NT2/D1 (cell line): ENCODE measurements around the gene SLIT3.

ENCODE experiments used
- DNase-seq: peaks from one replicate; pipeline ENCODE4 v3.0.0-alpha.2; 2011; ENCODE audit warnings: low read depth, low spot score
- H3K27me3 ChIP-seq: 2 replicates; pipeline ENCODE4 v1.6.0; 2011; ENCODE audit warnings: mild to moderate bottlenecking; ENCODE audit not compliant: insufficient read length, insufficient read depth
- H3K36me3 ChIP-seq: 2 replicates; pipeline ENCODE4 v1.6.1; 2011; ENCODE audit warnings: mild to moderate bottlenecking, low read length, mixed read lengths; ENCODE audit not compliant: insufficient read depth, insufficient read length
- H3K4me1 ChIP-seq: 2 replicates; pipeline ENCODE4 v1.5.1; 2011; ENCODE audit not compliant: insufficient read depth, insufficient read length
- H3K4me3 ChIP-seq: 2 replicates; pipeline ENCODE4 v1.5.1; 2011; ENCODE audit warnings: low read depth; ENCODE audit not compliant: insufficient read length
- H3K9ac ChIP-seq: 2 replicates; pipeline ENCODE4 v1.6.0; 2011; ENCODE audit warnings: low read depth; ENCODE audit not compliant: insufficient read length
- H3K9me3 ChIP-seq: 2 replicates; pipeline ENCODE4 v1.5.1; 2011; ENCODE audit warnings: mild to moderate bottlenecking, low read length; ENCODE audit not compliant: insufficient read depth
- SUZ12 ChIP-seq: IDR thresholded peaks from 2 replicates; pipeline ENCODE4 v1.6.1; 2011; ENCODE audit not compliant: insufficient read length, insufficient read depth; ENCODE audit errors: extremely low read depth
- YY1 ChIP-seq: IDR thresholded peaks from 2 replicates; pipeline ENCODE4 v1.6.1; 2011; ENCODE audit not compliant: insufficient read length, insufficient read depth
- ZNF274 ChIP-seq: IDR thresholded peaks from 2 replicates; pipeline ENCODE4 v1.6.1; 2011; ENCODE audit warnings: mild to moderate bottlenecking, low read depth, low read length

The SLIT3 gene

DNA sequence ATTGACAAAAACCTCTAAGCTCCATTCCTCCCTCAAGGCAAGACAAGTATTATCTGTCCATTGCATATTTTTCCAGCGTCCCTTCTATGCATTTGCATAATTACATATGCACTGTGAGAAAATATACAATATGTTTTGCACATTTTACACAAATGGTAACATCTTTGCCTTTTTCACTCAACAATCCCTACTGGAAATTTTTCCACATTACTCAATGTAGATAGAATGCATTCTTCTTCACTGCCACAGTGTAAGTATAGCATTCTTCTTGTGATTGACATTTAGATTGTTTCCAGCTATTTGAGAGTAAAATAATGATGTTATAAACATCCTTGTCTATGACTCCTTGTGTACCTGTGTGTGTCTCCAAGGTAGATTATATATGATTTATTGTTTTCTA, 205.0 kb downstream of the SLIT3 start:
- H3K9ac ChIP-seq: no peak overlapping the region
- peaks cover 6% of the 10 kb centered on the region for H3K4me1 ChIP-seq
- no peaks in the 10 kb centered on the region for H3K27me3 ChIP-seq
- no peaks in the 10 kb centered on the region for H3K9me3 ChIP-seq
- no peak overlapping the region for H3K4me3 ChIP-seq
- DNase-seq: no peak
- TF ChIP-seq SUZ12 (no peak), YY1 (no peak), ZNF274 (no peak)
- H3K36me3 ChIP-seq: no peaks in the 10 kb centered on the region

DNA sequence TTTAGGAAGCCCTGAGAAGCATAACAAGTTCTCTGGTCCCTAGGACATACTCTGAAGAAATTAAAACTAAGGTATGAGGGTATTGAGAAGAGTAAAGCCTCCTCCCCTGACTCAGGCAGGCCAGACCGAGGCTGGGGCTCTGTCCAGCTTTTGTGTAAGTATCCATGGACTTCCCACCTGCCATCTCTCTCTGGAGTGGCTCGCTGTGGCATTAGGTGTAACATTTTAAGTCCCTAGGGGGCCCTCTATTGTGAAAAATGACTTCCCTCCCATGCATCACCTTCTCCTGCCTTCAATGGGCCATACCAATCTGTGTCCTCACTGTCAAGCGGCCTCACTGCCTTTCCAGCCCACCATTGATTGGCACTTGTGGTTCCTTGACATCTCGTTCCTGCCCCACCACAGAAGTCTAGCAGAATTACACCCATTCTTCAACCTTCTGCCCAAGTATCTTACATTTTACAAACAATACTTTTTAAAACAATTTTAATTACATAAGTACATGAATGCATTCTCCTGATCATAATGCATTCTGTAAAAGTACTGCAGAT, 205.5 kb downstream of the SLIT3 start:
- Histone ChIP-seq H3K9ac (no peak overlapping the region), H3K4me3 (no peak overlapping the region), H3K9me3 (no peaks in the 10 kb centered on the region), H3K4me1 (peaks cover 6% of the 10 kb centered on the region), H3K27me3 (no peaks in the 10 kb centered on the region), H3K36me3 (no peaks in the 10 kb centered on the region)
- TF ChIP-seq ZNF274: no peak
- no peak for DNase-seq

DNA sequence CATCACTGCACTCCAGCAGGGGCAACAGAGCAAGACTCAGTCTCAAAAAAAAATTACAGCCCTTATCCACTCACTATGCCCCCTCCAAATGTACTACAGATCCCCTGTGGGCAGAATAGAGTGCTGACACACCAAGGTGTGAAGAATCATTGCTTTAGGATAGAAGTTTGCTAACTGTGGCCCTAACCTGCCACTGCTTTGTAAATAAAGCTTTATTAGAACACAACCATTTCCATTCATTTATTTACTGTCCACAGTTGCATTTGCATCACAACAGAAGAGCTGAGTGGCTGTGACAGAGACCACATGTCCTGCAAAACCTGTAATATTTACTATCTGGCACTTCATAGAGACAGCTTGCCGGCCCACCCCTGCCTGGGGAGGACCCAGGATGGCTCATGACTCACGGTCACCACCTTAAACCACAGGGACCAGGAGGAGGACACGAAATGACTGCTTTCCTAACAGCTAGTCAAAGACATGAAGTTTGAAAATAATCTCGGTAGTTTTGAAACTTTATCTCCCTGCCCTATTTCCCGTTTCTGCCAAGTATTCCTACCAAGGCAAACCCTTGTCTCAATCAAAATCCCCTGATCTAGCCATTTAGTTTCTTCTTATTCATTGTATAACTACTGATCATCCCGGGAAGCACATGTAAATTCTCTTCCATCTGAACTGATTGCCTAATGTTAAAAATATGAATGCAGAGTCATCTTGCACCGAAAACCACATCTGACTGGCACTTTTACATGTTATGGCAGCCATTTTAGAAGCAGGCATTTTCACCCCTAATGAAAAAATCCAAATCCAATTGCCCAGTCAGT, 206.1 kb downstream of the SLIT3 start:
- Histone ChIP-seq H3K36me3 (no peaks in the 10 kb centered on the region), H3K4me1 (no peaks in the 10 kb centered on the region), H3K9ac (no peak overlapping the region), H3K4me3 (no peak overlapping the region), H3K9me3 (no peaks in the 10 kb centered on the region; the same call in 1 of the 2 replicates), H3K27me3 (no peaks in the 10 kb centered on the region)
- no peak for DNase-seq
- TF ChIP-seq SUZ12 (no peak), YY1 (no peak), ZNF274 (no peak)

DNA sequence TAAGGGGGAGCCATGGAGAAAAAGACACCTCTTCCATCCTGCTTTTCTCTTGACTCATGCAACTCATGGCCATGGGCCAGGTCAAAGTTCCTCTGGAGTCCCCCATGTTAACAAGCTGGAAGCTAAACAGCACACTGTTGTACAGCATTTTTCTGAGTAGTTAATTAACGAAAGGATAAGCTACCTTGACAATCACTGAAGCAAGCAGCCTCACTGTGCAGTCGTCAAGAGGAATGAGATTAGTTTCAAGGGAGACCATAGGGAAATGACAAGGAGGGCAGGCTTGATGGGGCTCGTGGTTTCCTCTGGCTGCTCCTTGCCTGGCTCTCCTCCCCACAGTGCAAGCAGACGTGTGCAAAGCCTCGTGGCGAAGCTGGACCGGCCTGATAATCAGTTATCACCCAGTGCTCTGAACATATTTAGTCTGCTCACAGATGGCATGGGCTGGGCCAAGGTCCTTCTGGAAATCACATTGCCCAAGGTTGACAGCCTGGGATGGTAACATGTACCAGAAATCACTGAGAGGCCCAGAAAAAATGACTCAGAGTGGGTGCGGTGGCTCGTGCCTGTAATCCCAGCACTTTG, 209.5 kb downstream of the SLIT3 start:
- TF ChIP-seq SUZ12: no peak
- TF ChIP-seq ZNF274: no peak
- no peak for TF ChIP-seq YY1
- no peaks in the 10 kb centered on the region for H3K36me3 ChIP-seq
- H3K9me3 ChIP-seq: no peaks in the 10 kb centered on the region; the same call in 1 of the 2 replicates
- no peaks in the 10 kb centered on the region for H3K4me1 ChIP-seq
- no peaks in the 10 kb centered on the region for H3K27me3 ChIP-seq
- H3K9ac ChIP-seq: no peak overlapping the region
- DNase-seq: no peak
- no peak overlapping the region for H3K4me3 ChIP-seq

DNA sequence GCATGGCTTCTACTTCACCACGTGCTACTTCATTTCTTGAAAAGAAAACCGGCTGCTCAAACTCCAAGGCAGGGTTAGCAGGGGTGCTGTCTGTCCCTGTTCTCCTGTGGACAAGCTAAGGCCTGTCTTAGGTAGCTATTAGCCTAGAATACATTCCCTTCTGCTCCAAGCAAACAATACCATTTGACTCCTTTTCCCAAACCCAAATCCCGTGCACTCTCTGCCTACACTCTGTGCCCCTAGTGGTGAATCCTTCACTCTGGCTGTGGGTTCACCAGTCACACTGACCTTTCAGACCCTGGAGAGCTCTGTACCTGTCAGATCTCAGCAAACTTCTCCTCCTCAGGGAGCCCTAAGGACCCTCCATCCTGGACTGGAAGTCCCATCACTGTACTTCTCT, 211.6 kb downstream of the SLIT3 start:
- no peaks in the 10 kb centered on the region for H3K36me3 ChIP-seq
- H3K4me1 ChIP-seq: no peaks in the 10 kb centered on the region
- no peak overlapping the region for H3K9ac ChIP-seq
- no peak for DNase-seq
- H3K4me3 ChIP-seq: no peak overlapping the region
- no peak for TF ChIP-seq ZNF274
- no peak for TF ChIP-seq SUZ12
- no peaks in the 10 kb centered on the region for H3K27me3 ChIP-seq
- H3K9me3 ChIP-seq: no peaks in the 10 kb centered on the region; the same call in 1 of the 2 replicates

DNA sequence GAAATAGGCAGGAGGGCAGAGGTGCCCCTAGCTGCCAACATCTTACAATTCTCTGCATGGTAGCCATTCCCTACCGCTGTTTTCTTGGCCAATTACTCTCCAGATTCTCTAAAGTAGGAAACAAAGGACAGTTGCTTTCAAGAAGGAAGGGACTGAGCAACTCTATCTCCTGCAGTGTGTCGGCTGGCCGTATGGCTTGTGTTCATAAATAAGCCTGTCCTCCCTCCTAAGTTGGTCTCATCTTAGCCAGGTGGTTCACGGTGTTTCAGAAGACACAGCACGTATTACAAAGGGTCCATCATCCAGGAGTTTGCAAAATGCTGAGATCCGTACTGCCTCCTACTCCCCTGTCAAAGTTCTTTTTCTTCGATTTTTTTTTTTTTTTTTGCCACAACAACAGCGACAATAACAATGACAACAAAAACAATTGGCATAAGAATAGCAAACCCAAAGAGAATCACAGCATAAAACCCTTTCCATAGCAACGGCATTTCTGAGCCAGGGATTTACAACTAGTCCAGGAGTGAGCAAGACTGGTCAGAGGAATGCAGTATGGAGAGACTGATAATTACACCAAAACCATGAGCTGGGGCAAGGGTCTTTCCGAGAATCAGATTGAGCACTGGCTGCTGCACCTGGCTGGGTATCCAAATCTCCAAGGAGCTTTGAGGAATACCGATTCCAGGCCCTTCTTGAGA, 212.8 kb downstream of the SLIT3 start:
- H3K9me3 ChIP-seq: no peaks in the 10 kb centered on the region; the same call in 1 of the 2 replicates
- H3K9ac ChIP-seq: no peak overlapping the region
- no peaks in the 10 kb centered on the region for H3K4me1 ChIP-seq
- no peak for DNase-seq
- no peaks in the 10 kb centered on the region for H3K27me3 ChIP-seq
- TF ChIP-seq YY1 (no peak), SUZ12 (no peak), ZNF274 (no peak)
- no peaks in the 10 kb centered on the region for H3K36me3 ChIP-seq
- no peak overlapping the region for H3K4me3 ChIP-seq

DNA sequence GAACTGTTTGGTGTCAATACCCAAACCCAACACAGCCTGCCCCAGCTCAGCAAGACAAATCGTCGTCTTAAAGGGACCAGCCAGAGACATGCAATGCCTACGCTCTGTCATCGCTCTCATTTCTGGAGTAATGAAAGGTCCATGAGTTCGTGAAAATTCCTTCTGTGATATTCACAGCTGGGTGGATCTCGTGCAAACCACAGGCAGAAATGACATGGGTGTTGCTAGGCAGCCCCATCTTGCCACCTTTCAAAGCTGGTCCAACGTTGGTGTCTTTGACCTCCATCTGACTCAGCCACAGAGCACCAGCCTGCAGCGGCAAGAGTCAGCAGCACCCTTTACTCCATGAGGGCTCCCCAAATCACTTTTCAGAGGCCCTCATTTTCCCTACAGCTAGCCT, 215.3 kb downstream of the SLIT3 start:
- TF ChIP-seq YY1: no peak
- no peak for TF ChIP-seq SUZ12
- TF ChIP-seq ZNF274: no peak
- Histone ChIP-seq H3K36me3 (no peaks in the 10 kb centered on the region), H3K27me3 (no peaks in the 10 kb centered on the region), H3K9ac (no peak overlapping the region), H3K4me1 (no peaks in the 10 kb centered on the region), H3K9me3 (no peaks in the 10 kb centered on the region; the same call in 1 of the 2 replicates), H3K4me3 (no peak overlapping the region)
- DNase-seq: no peak
